GM19099 (cell line): ENCODE data around the gene CIBAR2.

Experiments
- POLR2A ChIP-seq: IDR thresholded peaks from 3 replicates; pipeline ENCODE4 v1.6.1; 2011; ENCODE audit warnings: low read depth; ENCODE audit not compliant: insufficient read length; ENCODE audit errors: extremely low read depth

CIBAR2 gene

DNA sequence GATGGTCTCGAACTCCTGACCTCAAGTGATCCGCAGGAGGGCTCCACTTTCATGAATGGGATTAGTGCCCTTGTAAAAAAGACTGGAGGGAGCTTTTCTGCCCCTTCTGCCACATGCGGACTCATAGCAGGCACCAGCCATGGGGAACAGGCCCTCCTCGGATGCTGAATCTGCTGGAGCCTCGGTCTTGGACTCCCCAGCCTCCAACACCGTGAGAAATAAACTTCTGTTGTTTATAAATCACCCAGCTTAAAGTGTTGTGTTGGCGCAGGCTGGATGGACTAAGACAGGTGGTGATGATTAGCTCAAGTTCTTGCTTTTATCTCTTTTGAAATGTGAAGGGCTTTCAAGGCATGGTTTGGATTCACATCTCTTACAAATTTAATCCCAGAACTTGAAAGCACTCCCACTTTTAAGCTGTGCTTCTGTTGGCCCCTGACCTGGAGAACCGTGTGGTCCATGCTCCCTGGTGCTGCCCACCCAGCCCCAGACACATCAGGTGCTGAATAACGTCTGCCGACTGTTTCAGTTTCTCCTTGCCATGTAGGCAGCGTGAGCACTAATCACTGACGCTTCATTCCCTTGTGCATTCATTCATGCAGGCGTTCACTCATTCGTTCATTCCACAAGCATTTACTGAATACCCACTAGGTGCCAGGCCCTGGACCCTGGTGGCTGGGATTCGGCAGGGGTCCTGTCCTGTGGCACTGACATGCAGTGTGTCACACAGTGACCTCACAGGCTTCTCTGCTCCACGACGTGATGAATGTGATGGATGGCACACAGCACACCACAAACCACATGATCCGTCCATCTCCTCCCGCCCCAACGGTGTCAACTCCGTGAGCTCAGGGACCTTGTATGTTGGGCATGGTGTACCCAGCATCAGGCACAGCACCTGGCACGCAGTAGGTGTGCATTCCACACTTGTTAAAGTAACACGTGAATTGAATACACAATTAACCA, 8.9 kb downstream of the CIBAR2 start:
- no peak for TF ChIP-seq POLR2A

DNA sequence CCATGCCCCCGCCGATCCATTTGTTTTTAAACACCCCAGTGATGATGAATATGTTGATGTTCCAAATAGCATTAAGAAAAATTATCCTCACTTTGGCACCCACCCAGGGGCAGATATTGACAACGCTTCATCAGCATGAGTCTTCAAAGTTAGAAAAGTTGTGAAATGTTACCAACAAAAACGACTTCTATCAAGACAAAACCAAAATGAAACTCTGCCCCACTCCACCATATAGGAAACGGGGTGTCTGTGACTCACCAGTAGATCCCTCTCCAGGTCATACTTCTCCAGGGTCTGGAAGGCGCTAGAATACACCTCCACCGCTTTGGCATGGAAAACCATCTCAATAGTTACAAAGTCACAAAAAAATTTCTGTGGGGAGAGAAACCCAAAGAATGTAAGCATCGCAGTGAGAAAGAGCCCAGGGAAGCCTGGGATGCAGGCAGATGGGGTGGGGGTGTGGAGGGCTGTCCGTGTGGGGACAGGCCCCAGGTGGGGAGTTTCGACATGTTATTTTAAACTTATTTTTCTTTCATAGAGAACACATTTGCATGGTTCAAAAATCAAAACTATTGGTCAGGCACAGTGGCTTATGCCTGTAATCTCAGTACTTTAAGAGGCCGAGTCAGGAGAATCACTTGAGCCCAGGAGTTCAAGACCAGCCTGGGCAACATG, 10.2 kb downstream of the CIBAR2 start:
- TF ChIP-seq POLR2A: no peak

DNA sequence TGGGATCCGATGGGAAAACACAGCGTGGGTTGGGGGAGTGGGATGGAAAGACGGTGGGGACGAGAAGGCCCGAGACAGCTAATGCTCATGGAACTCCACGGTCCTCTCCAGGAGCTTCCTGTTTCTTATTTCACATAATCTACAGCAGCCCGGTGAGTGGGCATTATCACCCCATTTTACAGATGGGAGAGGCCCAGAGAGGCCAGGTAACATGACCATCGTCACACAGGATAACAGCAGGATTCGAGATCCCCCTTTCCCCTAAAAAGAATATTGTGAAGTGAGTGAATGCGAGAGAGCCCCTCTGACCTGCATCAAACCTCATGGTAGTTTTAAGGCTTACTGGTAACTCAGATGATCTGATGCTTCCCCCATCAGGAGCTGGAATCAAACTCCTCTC, 12.0 kb downstream of the CIBAR2 start:
- no peak for TF ChIP-seq POLR2A

DNA sequence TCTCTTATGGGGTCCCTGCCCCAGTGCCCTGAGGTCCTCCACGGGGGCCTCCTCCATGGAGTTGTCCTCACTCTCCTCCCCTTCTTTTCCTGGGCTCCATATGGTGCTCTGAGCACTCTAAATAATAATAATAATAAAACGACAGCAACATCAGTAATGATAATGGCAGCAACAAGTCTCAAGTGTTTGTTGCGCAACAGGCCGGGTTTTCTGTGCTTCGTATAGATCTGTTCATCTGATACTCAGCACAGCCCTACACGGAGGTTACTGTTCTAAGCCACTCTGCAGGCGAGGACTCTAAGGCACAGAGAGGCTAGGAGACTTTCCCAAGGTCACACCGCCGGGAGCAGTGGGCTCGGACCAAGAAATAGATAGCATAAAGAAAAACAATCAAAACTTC, 13.7 kb downstream of the CIBAR2 start:
- TF ChIP-seq POLR2A: no peak

DNA sequence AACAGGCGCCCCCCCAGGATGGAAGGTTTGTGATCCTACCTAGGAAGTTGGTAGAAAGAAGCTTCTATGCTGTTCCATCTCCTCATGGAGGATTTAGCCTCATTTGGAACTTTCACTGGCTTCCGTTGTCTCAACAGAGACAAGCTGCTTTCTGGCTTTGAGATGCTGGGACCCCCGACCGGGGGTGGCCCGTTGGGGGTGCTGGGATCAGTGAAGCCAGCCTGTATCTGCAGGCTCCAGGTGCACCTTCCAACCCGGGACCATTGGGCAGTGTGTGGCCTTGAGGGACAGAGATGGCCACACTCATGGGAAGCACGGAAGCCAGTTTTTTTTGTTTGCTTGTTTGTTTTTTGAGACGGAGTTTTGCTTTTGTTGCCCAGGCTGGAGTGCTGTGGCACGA, 15.4 kb downstream of the CIBAR2 start:
- no peak for TF ChIP-seq POLR2A

DNA sequence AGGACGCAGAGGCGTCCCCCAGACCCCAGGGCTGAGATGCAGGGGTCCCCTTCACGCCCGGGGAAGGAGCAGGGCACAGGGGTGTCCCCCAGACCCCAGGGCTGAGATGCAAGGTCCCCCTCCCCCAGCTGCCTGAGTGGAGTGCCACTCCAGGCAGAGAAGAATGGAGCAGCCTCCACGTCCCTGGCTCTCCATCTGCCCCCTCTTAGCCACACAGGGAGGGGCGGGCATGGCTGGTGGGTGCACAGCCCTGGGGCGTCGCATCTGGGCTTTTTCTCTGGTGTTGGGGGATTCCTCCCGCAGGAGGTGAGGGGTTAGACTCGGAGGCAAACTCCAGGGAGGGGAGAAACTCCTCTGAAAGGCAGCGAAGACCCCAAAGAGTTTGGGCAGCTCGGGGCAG, 17.5 kb downstream of the CIBAR2 start:
- no peak for TF ChIP-seq POLR2A

DNA sequence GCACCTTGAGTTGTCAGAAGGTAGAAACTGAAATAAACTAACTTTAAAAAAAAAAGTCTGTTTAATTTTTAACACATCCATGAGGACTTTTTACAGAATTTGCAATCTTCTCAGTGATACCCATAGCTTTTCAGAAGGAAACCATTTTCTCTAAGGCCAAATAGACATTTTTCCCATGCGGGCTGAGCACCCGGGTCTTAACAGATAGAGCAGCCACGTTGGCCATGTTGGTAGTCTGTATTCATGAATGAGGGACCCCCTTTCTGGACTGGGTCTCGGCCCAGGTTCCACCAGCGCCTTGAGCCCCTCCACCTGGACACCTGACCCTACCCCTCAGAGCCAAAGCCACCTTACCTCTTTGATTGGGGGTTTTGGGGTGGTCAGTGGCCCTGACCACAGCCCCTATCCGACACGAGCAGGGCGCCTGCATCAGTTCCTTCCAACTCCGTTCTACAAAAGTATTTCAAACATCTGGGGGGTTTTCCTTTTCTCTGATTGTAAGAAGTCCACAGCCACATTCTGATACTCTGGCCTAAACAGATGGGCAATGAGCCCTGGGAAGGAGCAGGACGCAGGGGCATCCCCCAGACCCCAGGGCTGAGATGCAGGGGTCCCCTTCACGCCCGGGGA, 18.0 kb downstream of the CIBAR2 start:
- no peak for TF ChIP-seq POLR2A

DNA sequence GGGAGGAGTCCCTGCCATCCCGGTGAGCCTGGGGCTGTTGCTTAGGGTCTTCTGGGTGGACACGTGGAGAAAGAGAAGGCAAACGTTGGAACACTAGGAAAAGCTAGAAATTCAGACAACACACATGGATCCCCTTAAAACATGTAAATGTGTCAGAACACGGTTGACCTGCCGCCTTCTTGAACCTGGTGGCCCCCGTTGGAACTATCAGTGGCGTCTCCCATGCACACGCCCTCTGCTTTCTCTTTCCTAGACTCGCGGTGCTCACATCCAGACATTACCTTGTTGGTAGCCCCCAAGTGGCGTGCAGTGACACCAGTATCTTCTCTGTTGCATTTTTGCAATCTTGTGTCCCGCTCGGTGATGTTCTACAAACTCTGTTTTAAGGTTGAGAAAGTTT, 18.6 kb downstream of the CIBAR2 start:
- no peak for TF ChIP-seq POLR2A

DNA sequence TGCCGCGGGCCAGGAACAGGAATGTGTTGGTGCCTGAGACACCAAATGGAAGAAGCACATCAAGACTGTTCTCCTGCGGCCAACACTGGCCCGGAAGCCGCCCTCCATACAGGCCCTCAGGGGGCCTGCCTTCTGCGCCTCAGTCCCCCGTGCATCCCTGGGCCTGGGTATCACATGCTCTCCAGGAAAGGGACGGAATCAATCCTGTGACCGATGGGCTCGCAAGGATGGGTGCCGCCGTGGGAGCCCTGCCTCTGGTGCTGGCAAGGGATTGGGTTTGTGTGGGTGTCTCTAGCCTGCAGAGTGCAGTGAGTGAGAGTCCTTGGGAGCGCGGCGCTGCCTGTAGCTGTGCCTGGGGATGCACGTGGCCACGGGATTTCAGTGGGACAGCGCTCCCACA, 19.4 kb downstream of the CIBAR2 start:
- no peak for TF ChIP-seq POLR2A

DNA sequence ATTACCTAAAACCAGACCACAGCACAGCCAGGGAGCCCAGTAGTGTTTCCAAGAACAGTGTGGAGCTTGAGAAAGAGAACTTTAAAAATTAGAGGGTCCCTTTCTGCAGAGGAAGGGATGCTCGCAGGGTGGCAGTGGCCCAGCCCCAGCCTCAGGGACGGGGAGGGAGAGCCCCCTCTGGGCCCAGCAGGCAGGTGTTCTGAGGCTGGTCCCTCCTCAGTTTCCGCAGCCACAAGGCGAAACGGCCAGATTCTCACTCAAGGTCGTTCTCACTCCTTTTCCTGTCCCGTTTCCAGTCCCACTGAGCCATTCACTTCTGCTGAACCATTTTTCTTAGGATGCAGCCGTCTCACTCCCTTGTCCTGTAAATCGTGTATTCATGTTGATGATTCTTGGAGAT, 20.0 kb downstream of the CIBAR2 start:
- TF ChIP-seq POLR2A: no peak

DNA sequence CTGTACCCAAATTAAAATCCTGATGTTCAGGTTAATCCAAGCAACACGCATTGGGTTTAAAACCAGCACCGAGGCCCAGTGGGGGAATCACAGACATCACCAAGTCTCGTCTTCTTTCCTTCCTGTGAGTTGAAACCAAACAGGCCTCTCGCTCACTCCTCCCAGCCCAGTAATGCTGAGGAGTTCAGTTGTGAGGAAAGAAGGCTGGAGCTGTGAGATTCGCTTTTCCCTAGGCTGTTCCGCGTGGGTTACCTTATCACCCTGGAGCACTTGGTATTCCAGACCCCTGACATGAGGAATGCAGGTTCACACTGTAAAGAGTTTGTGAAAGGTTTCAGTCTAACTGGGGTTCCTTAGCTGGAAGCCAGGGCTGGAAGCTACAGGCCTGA, 20.8 kb downstream of the CIBAR2 start:
- no peak for TF ChIP-seq POLR2A

DNA sequence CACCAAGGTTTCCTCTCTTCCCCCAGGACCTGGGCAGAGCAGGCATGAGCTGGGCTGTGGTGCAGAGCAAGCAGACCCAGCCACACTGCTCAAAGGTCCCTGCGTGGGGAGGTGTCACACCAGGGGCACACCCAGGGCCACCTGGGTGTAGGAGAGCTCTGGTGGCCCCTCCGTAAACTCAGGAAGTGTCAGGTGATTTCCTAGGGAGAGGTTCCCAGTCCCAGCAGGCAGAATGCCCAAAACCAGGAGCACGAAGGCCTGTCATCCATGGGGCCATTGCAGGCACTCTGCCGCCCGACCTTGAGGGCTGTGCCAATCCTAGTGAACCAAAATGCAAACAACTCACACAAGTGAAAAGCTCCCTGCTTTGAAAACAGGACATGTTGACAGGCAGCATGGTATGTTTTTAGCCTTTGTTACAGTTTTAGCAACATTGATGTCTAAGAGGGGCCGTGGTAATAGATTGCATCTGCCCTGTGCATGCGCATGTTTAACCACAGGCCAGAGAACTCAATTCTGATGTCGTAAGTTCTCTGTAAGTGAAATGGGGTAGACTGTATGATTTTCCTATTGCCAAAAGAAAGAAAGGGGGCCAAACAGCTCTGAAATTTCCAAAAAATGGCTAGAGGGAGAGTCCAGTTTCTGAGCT, 21.3 kb downstream of the CIBAR2 start:
- no peak for TF ChIP-seq POLR2A

DNA sequence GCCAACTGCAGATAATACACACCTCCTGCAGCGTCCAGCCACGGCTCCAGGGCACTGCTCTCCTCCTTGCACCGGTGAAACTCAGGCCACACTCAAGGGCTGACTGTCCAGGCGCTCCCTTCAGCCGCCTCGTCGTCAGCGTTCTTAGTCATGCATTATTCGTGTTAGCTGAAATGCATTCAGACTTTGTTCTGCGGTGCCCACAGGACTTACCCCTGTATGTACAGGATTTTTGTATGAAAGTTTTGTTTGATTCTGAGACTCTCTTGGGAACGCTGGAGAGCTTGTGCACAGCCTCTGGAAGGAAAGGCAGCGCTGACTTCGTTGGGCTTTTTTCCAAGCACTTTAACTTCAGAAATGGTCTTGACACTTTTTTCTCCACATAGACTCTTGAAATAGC, 22.1 kb downstream of the CIBAR2 start:
- TF ChIP-seq POLR2A: no peak

DNA sequence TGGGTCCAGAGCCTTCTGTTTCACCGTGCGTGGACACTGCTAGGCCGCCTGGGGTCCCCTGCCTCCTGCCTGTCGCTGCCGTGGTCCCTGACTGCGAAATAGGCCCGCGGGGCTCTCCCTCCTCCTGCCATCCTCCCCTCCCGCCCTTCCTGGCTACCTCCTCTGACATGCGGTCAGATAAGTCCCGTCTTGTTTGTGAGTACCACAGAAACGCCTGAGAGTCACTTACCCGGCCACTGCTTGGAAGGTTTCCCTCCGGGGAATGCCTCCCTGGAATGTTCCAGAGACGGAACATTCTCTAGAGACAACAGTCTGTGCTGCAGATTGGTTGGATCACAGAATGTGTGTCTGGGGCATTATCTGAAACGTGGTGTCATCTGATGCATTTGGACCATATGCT, 22.7 kb downstream of the CIBAR2 start:
- no peak for TF ChIP-seq POLR2A

DNA sequence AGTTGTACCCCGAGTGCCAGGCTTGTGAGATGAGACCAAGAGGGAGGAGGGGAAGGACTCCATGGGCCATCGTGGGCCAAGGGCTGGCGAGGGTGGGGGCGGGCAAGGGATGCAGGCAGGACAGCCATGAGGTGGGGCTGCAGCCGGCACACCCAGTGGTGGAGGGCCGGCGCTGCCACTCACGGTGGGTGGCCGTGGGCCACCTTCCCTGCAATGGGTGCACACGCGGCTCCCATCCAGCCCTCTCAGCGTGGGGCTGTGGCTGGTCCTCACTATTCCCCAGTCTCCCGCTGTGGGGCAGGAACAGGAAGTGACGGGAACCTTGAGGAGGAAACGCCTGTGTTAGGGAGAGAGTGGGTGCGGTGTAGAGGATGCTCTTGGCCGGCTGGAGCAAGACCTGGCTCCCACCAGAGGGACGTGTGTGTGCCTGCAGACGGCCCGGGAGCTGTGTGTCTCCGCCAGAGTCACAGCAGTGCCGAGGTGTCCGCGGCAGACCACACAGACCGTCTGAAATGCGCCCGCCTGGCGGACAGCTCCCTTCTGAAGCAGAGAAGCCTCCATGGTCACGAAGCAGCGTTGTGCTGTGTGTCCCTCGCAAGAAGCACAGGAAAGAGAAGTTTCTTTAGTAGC, 23.6 kb downstream of the CIBAR2 start:
- no peak for TF ChIP-seq POLR2A
